SK-N-SH treated with all-trans-retinoic acid at 6 μM for 48 hours (cell line): ENCODE results near the gene DGKG.

Experiments
- ARNTL ChIP-seq: fragments of 450-650 bp; formaldehyde crosslinking; IDR thresholded peaks from 2 replicates; pipeline ENCODE4 v1.5.0; 2020; ENCODE audit warnings: low read depth, mild to moderate bottlenecking, moderate library complexity, borderline replicate concordance
- BACH2 ChIP-seq: fragments of 250-450 bp; sonication (Bioruptor Pico); IDR thresholded peaks from 2 replicates; pipeline ENCODE4 v1.9.0; 2021; ENCODE audit warnings: mild to moderate bottlenecking, borderline replicate concordance
- CSRNP3 ChIP-seq: fragments of 250-450 bp; sonication (Bioruptor Pico); IDR thresholded peaks from 2 replicates; pipeline ENCODE4 v1.5.1; 2021; ENCODE audit warnings: mild to moderate bottlenecking, moderate library complexity
- ESRRG ChIP-seq: fragments of 250-450 bp; sonication (Bioruptor Pico); IDR thresholded peaks from 2 replicates; pipeline ENCODE4 v1.6.1; 2021; ENCODE audit warnings: mild to moderate bottlenecking
- ISL1 ChIP-seq: fragments of 250-450 bp; sonication (Bioruptor Pico); IDR thresholded peaks from 2 replicates; pipeline ENCODE4 v2.1.2; 2022; ENCODE audit warnings: mild to moderate bottlenecking, moderate library complexity
- RARB ChIP-seq: fragments of 250-450 bp; sonication (Bioruptor Pico); IDR thresholded peaks from 2 replicates; pipeline ENCODE4 v1.8.0; 2021; ENCODE audit warnings: mild to moderate bottlenecking, moderate library complexity
- TOX ChIP-seq: fragments of 250-450 bp; sonication (Bioruptor Pico); IDR thresholded peaks from 2 replicates; pipeline ENCODE4 v1.8.0; 2021; ENCODE audit warnings: mild to moderate bottlenecking, moderate library complexity, borderline replicate concordance
- ZC3H10 ChIP-seq: fragments of 250-450 bp; sonication (Bioruptor Pico); IDR thresholded peaks from 2 replicates; pipeline ENCODE4 v1.5.1; 2021; ENCODE audit warnings: mild to moderate bottlenecking, moderate library complexity
- ZFP3 ChIP-seq: fragments of 250-450 bp; sonication (Bioruptor Pico); IDR thresholded peaks from 2 replicates; pipeline ENCODE4 v1.5.0; 2020; ENCODE audit warnings: mild to moderate bottlenecking, moderate library complexity
- ZFP30 ChIP-seq: fragments of 450-650 bp; formaldehyde crosslinking; IDR thresholded peaks from 2 replicates; pipeline ENCODE4 v1.5.0; 2022; ENCODE audit warnings: mild to moderate bottlenecking, moderate library complexity
- ZNF70 ChIP-seq: fragments of 450-650 bp; formaldehyde crosslinking; IDR thresholded peaks from 2 replicates; pipeline ENCODE4 v1.5.0; 2020; ENCODE audit warnings: mild to moderate bottlenecking, moderate library complexity
- ZNF8 ChIP-seq: fragments of 450-650 bp; formaldehyde crosslinking; IDR thresholded peaks from 2 replicates; pipeline ENCODE4 v1.5.0; 2020; ENCODE audit warnings: mild to moderate bottlenecking, moderate library complexity
- TF ChIP-seq, protein P1 (sequence below): fragments of 250-450 bp; sonication (Bioruptor Pico); IDR thresholded peaks from 2 replicates; pipeline ENCODE4 v1.8.0; 2020; ENCODE audit warnings: mild to moderate bottlenecking, moderate library complexity, borderline replicate concordance
- TF ChIP-seq, protein P2 (sequence below): fragments of 250-450 bp; sonication (Bioruptor Pico); IDR thresholded peaks from 2 replicates; pipeline ENCODE4 v1.8.0; 2021; ENCODE audit warnings: low read depth, mild to moderate bottlenecking, moderate library complexity, borderline replicate concordance

GRCh38 chr3:186213946-186214345 lies 148.1 kb downstream of the DGKG start:
- TF ChIP-seq ZNF70 (no peak), ZNF8 (CRISPR knock-in tag) (no peak), ZFP3 (no peak), ESRRG (CRISPR knock-in tag) (no peak), BACH2 (CRISPR knock-in tag) (no peak), ISL1 (CRISPR knock-in tag) (peak; percentile 28; the same call in 1 of the 2 replicates), ARNTL (CRISPR knock-in tag) (no peak), CSRNP3 (CRISPR knock-in tag) (no peak), RARB (CRISPR knock-in tag) (no peak), ZFP30 (CRISPR knock-in tag) (no peak), TOX (CRISPR knock-in tag) (no peak), ZC3H10 (no peak)
- TF ChIP-seq, protein P1, sequence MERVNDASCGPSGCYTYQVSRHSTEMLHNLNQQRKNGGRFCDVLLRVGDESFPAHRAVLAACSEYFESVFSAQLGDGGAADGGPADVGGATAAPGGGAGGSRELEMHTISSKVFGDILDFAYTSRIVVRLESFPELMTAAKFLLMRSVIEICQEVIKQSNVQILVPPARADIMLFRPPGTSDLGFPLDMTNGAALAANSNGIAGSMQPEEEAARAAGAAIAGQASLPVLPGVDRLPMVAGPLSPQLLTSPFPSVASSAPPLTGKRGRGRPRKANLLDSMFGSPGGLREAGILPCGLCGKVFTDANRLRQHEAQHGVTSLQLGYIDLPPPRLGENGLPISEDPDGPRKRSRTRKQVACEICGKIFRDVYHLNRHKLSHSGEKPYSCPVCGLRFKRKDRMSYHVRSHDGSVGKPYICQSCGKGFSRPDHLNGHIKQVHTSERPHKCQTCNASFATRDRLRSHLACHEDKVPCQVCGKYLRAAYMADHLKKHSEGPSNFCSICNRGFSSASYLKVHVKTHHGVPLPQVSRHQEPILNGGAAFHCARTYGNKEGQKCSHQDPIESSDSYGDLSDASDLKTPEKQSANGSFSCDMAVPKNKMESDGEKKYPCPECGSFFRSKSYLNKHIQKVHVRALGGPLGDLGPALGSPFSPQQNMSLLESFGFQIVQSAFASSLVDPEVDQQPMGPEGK (CRISPR knock-in tag): no peak
- TF ChIP-seq, protein P2, sequence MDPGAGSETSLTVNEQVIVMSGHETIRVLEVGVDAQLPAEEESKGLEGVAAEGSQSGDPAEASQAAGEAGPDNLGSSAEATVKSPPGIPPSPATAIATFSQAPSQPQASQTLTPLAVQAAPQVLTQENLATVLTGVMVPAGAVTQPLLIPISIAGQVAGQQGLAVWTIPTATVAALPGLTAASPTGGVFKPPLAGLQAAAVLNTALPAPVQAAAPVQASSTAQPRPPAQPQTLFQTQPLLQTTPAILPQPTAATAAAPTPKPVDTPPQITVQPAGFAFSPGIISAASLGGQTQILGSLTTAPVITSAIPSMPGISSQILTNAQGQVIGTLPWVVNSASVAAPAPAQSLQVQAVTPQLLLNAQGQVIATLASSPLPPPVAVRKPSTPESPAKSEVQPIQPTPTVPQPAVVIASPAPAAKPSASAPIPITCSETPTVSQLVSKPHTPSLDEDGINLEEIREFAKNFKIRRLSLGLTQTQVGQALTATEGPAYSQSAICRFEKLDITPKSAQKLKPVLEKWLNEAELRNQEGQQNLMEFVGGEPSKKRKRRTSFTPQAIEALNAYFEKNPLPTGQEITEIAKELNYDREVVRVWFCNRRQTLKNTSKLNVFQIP (CRISPR knock-in tag): no peak
